ENCODE measurements around the gene MPRIP.

The MPRIP gene

GRCh38 chr17:17137731-17138585 is 95.7 kb downstream of the MPRIP start:
- DNase-seq (ENCODE audit: extremely low spot score, insufficient read length, low read depth): no peak
- no peak for FAIRE-seq

GRCh38 chr17:17139972-17140589 is 97.8 kb downstream of the MPRIP start:
- DNase-seq (ENCODE audit: extremely low spot score, insufficient read length, low read depth): no peak

GRCh38 chr17:17140590-17140980 is 98.3 kb downstream of the MPRIP start:
- no peak for FAIRE-seq
- DNase-seq (ENCODE audit: extremely low spot score, insufficient read length, low read depth): no peak

More at GRCh38 chr17:17139972-17140589, 97.8 kb downstream of the MPRIP start:
- FAIRE-seq: no peak

- no peak for FAIRE-seq
- no peak for DNase-seq (ENCODE audit: extremely low spot score, insufficient read length, low read depth)
Observed at GRCh38 chr17:17141279-17141678, 99.0 kb downstream of the MPRIP start.

- FAIRE-seq (no peak), DNase-seq (ENCODE audit: extremely low spot score, insufficient read length, low read depth) (peak; percentile 30)
Observed at GRCh38 chr17:17141860-17142552, 99.7 kb downstream of the MPRIP start.

DNA sequence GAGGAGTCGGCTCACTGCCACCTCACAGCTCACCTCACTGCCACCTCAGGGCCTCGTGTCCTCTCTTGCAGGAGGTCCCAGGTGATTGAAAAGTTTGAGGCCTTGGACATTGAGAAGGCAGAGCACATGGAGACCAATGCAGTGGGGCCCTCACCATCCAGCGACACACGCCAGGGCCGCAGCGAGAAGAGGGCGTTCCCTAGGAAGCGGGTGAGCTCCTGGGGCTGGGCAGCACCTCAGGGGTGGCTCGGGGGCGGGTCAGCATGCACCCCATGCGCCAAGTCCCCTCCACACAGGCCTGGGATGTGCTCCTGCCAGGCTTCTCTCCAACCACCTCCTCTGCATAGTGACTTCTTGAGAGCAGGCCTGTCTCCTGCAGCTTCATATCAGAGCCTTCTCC is 100.3 kb downstream of the MPRIP start:
- FAIRE-seq (no peak), DNase-seq (ENCODE audit: extremely low spot score, insufficient read length, low read depth) (no peak)

DNA sequence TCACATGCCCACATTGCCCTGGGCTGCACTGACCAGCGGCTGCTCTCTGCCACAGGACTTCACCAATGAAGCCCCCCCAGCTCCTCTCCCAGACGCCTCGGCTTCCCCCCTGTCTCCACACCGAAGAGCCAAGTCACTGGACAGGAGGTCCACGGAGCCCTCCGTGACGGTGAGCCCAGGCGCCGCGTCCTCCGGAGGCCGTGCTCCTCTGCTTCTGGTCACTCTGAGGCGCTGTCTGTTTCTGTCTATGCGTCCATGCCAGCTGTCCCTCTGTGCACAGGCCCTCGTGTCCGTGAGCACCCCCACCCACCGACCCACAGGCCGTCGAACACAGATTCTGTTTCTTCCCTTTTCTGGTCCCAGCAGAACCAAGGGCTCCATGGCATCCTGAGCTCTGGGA is 101.2 kb downstream of the MPRIP start:
- FAIRE-seq: no peak
- DNase-seq (ENCODE audit: extremely low spot score, insufficient read length, low read depth): no peak

DNA sequence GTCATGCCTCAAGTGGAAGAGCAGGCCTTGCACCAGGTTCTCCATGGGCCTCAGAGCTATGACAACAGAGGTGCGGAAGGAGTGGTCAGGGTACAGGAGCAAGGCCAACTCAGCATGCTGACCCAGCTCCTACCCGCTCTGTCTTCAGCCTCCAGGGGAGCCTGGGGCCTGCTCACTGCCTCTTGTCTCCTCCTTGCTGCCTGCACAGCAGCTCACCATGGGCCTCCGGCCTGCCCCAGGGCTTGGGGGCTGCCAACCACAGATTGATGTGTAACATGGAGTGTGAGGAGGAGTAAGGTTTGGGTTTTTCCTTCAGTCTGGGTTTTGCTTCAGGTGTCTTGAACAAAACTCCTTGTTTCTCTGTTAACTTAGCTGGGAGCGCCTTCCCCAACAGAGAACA is 101.8 kb downstream of the MPRIP start:
- FAIRE-seq: no peak

DNA sequence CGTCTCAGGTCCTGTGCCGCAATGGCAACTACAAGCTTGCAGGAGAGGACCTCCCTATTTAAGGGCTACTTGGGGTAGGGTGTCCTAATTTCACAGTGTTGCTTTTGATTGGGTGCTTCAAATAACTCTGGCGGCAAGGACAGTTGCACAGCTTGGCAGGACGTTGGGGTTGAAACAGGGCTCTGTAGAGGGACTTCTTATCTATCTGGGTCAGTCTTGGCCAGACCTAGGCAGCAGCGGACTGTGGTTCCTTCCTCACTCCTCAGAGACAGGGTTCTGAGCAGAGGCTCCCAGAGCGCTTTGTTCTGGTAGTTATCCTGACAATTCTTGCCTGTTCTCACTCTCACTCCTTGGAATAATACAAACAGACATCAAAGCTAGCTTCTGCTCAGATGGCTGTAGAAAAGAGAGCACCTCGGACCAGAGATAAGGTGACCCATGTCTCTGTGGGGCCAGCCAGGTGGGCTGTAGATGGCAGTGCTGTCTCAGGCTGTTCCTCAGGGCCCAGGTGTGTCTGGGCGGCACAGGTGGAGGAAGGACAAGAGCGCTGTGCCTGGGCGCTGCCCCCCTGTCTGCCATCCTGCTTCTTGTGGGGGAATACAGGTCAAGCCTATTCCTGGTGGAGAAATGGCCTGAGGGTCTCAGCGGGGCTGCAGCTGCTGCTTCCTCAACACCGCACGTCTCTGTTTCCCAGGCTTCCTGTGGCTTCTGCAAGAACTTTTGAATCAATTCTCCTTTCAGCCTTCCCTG is 102.8 kb downstream of the MPRIP start:
- no peak for DNase-seq (ENCODE audit: extremely low spot score, insufficient read length, low read depth)
- FAIRE-seq: no peak

More for the DNA sequence above, 101.8 kb downstream of the MPRIP start:
- DNase-seq (ENCODE audit: extremely low spot score, insufficient read length, low read depth): no peak

DNA sequence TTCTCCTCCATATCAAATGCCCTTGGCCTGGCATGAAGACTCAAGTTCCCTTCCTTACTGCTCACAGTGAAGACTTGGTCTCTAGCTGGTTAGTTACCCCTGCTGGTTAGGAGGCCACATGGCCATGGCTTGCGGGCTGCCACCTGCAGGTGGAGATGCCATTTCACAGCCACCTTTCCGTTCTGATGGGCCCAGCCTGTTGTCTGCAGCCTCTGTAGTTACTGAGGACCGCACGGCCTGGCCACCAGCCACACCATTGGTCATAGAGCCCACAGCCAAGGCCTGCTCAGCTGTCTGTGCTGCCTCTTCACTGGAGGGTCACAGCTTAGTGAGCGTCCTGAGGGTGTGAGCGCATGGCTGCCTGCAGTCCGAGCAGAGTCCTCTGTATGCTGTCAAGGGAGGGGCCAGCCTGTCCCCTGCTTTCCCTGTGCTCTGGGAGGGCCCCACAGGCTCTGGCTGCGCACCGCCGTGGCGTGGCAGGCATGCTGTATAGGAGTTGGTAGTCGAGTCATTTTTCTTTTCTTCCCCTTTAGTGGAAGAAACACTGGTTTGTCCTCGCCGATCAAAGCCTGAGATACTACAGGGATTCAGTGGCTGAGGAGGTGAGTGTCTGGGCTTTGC is 104.6 kb downstream of the MPRIP start:
- FAIRE-seq (no peak), DNase-seq (ENCODE audit: extremely low spot score, insufficient read length, low read depth) (no peak)

GRCh38 chr17:17147821-17148220 is 105.6 kb downstream of the MPRIP start:
- FAIRE-seq: no peak

GRCh38 chr17:17149520-17150447 is 107.5 kb downstream of the MPRIP start:
- DNase-seq (ENCODE audit: extremely low spot score, insufficient read length, low read depth) (no peak), FAIRE-seq (peak; percentile 76)

More at GRCh38 chr17:17147821-17148220, 105.6 kb downstream of the MPRIP start:
- DNase-seq (ENCODE audit: extremely low spot score, insufficient read length, low read depth): no peak

DNA sequence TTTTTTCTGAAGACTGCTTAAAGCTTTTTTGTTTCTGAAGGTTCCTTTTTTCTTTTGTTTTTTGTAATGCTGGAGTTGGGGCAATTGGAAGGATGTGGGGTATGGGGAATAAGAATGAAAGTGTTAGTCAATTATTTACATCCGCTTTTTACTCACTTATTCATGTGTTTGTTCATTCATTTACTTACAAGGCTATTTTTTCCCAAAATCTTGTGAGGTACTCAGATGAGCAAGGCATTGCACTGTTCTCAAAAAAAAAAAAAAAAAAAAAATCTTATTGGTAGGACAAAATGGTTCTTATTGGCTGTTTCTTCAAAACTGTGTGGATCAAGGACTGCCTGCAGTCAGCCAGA is 108.2 kb downstream of the MPRIP start:
- DNase-seq (ENCODE audit: extremely low spot score, insufficient read length, low read depth): peak; percentile 22
- FAIRE-seq: peak; percentile 84

GRCh38 chr17:17151055-17151454 is 108.8 kb downstream of the MPRIP start:
- DNase-seq (ENCODE audit: extremely low spot score, insufficient read length, low read depth) (no peak), FAIRE-seq (no peak)

DNA sequence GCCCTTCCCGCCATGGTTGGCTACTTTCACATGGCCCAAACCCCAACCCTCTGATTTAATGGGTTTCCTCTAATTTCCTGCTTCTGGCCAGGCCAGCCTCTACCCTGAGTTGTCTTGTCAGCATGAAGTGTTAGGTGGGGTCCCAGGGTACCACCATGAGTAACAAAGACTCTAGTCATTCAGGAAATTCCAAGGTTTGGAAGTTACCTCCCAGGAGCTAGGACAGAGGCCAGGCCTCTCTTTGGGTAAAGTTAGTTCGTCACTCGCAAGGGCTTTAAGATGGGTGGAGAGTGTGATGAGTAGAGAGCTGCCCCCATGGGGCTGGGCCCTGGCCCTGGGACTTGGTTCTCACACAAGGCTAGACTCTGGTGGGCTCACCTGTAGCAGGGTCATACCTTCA is 109.3 kb downstream of the MPRIP start:
- DNase-seq (ENCODE audit: extremely low spot score, insufficient read length, low read depth): no peak

GRCh38 chr17:17151962-17152361 is 109.7 kb downstream of the MPRIP start:
- FAIRE-seq (no peak), DNase-seq (ENCODE audit: extremely low spot score, insufficient read length, low read depth) (no peak)

More for the DNA sequence above, 109.3 kb downstream of the MPRIP start:
- FAIRE-seq: no peak

DNA sequence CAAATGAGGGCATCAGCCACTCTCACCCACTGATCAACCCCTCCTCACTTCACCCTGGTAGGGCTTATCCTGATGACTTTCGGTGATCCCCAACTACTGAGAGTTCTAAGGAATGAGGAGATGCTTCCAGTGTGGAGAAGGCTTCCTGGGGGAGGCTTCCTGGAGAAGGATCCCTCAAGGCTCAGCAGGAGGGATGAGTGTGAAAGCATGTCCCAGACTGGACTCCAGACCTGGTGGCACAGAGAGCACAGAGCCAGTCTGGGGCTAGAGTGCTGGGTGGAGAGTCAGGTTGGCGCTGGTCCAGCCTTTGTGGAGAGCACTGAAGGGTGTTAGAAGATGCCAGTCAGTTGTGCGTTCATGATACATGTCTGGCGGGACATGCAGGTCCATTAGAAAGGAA is 110.1 kb downstream of the MPRIP start:
- FAIRE-seq (no peak), DNase-seq (ENCODE audit: extremely low spot score, insufficient read length, low read depth) (no peak)

GRCh38 chr17:17153071-17153470 is 110.8 kb downstream of the MPRIP start:
- DNase-seq (ENCODE audit: extremely low spot score, insufficient read length, low read depth) (no peak), FAIRE-seq (no peak)

- FAIRE-seq (no peak), DNase-seq (ENCODE audit: extremely low spot score, insufficient read length, low read depth) (no peak)
Observed at GRCh38 chr17:17153709-17154108, 111.5 kb downstream of the MPRIP start.
